Amniotic epithelial cell (primary cell): ENCODE measurements around the gene NAA38.

Source experiments
- DNase-seq: peaks from one replicate; pipeline ENCODE4 v3.0.0-alpha.2; 2010; ENCODE audit warnings: low read depth

NAA38 gene

GRCh38 chr17:7824021-7824924, 33.1 kb downstream of the NAA38 start:
- no peak for DNase-seq

- DNase-seq: no peak
Observed at GRCh38 chr17:7823581-7824001, 33.8 kb downstream of the NAA38 start.

- DNase-seq: no peak
Observed at GRCh38 chr17:7822126-7822525, 35.2 kb downstream of the NAA38 start.

- DNase-seq: no peak
Observed at GRCh38 chr17:7820231-7820630, 37.1 kb downstream of the NAA38 start.

GRCh38 chr17:7818746-7819645, 38.4 kb downstream of the NAA38 start:
- no peak for DNase-seq

- DNase-seq: no peak
Observed at GRCh38 chr17:7818026-7818425, 39.3 kb downstream of the NAA38 start.

- no peak for DNase-seq
Observed at GRCh38 chr17:7817643-7817964, 39.8 kb downstream of the NAA38 start.

- DNase-seq: no peak
Observed at GRCh38 chr17:7816926-7817642, 40.3 kb downstream of the NAA38 start.

GRCh38 chr17:7814969-7815368, 42.4 kb downstream of the NAA38 start:
- no peak for DNase-seq

- DNase-seq: no peak
Observed at GRCh38 chr17:7811251-7811650, 46.1 kb downstream of the NAA38 start.

GRCh38 chr17:7809791-7810343, 47.5 kb downstream of the NAA38 start:
- DNase-seq: peak; percentile 62

GRCh38 chr17:7809086-7809790, 48.1 kb downstream of the NAA38 start:
- DNase-seq: no peak

- no peak for DNase-seq
Observed at GRCh38 chr17:7807206-7807605, 50.2 kb downstream of the NAA38 start.
